ENCODE data around the gene ITPK1. TPM values are rescaled to one million over a fixed set of nuclear protein-coding genes. Genes with fewer than 3 reads are reported as not detected.

The ITPK1 gene
- total RNA-seq, 1 donor from 2014 or later = 52.5 TPM

- DNase-seq (ENCODE audit: low read depth) = no peak
Measured at GRCh38 chr14:93061380-93062012, 54.2 kb downstream of the ITPK1 start.

GRCh38 chr14:93060841-93061240, 54.9 kb downstream of the ITPK1 start:
- DNase-seq (ENCODE audit: low read depth) = no peak

DNA sequence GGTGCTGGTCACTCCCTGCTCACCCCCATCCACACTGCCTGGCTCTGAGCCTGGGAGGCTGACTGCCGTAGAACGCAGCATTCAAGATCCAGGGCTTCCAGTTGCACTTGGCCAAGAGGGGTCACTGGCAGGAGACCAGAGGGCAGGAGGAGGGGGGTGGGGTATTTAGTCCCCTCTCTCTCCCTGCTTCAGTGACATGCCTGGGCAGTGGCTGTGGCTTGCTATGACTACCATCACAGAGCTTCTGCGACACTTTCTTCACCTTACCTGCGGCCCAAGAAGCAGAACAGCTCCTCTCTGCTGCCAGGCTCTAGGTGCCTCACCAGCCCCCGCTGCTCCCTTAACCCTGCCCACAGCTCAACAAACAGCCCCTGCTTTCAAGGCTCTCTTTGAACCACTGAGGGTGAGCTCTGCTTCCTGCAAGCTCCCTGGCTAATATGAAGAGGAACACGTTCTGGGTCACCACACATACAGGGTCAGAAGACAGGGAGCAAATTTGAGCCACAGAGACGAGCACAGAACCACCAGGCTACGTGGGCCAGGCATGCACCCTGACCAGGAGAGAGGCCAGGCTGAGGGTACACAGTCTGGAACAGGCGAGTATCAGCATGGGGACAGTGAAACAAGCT, 55.7 kb downstream of the ITPK1 start:
- DNase-seq (ENCODE audit: low read depth) = no peak

DNA sequence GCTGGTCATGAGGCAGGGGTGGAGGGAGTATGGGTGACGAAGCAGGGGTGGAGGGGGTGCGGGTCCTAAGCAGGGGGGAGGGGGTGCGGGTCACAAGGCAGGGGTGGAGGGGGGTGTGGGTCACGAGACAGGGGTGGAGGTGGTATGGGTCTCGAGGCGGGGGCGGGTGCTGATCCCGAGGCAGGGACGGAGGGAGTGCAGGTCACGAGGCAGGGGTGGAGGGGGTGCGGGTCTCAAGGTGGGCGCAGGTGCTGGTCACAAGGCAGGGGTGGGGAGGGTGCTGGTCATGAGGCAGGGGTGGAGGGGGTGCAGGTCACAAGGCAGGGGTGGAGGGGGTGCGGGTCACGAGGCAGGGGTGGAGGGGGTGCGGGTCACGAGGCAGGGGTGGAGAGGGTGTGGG, 56.5 kb downstream of the ITPK1 start:
- DNase-seq (ENCODE audit: low read depth) = no peak

DNA sequence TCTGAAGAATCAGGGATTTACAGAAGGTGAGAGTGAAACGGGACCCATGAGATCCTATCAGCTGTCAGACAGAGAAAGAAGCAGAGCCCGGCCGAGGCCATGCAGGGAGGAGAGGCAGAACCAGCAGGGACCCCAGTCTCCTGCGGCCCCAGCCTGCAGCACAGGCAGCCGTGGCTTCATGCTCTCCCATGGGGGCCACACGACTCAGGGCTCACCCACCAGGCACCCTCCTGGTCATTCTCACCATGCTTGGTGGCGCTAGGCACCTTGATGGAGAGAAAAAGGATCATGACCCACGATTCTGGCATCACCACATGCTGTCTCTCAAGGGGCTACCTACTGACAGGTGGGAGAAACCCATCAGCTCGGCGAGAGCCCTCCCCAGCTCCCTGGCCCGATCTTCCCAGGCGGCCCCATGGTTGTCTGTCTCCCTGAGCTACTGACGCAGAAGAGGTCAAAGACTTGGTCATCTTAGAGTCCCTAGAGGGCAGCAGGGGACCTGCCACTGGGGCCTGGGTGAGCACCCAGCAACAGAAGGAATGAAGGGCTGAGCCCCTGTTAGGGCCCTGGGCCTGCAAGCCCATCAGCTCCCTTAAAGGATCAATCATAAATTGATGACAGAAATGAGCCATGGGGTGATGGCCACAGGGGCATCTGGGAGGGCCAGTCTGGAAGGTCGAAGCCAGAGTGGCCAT, 58.0 kb downstream of the ITPK1 start:
- DNase-seq (ENCODE audit: low read depth) = no peak

GRCh38 chr14:93056840-93057585, 58.7 kb downstream of the ITPK1 start:
- no peak for DNase-seq (ENCODE audit: low read depth)

DNA sequence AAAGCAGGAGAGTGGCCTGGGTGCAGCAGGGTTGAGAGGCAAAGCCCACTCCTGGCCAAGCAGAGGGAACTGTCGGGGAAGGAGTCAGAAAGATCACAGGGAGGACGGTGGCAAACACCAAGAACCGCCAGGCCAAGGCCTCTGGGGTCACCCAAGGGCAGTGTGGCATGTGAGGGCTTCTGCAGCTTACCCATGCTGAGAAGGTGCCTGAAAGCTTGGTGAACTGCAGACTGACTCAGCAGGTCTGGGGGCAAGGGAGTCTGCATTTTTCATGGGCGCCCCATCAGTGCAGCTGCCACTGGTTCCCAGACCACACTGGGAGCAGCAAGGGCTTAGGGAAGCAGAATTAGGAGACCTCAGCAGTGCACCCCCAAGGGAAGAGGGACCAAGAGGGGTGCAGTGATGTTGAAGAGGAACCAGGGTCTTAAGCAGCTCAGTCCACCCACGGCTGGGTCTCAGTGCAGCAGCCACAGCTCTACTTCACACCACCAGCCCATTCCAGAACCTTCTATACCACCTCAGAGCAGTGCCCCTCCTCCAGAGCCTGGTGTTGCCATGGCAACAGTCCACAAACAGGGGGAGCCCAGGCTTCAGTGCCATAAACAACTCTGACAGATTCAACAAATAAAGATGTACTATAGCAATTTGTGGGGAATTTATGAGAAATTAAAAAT, 59.4 kb downstream of the ITPK1 start:
- DNase-seq (ENCODE audit: low read depth) = no peak

- DNase-seq (ENCODE audit: low read depth) = no peak
Measured at GRCh38 chr14:93055651-93056115, 60.0 kb downstream of the ITPK1 start.

DNA sequence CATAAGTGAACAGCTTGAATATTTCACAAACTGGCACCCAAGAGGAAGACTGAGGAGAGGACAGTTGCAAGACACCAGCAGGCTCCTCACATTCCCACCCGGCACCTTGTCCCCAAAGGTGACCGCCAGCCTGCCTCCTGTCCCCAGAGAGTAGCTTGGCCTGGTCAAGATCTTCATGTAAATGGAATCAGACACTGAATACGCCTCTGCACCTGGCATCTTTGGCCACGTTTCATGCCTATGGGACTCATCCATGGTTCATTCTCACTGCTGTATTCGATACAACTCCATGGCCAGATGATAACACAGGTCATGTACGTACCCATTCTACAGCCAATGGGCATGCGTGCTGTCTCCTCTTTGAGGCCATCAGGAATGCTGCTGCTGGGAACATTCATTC, 60.8 kb downstream of the ITPK1 start:
- DNase-seq (ENCODE audit: low read depth) = no peak

DNA sequence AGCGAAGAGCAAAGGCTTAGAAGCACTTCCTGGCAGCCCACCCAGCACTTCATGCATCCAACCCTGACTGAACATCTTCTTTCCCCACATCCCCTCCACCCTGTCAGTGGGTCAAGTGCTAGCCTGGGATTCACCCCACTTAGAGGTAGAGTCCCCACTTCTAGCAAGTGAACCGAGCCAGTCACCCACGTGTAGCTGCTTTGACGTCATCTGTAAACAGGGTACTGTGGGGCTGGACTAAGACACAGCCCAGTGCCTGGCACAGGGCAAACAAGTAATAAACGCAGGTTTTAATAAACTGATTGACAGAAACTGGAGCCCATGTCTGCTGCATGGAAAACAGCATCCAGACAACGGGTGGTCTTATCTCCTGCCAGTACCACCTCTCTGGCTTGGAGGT, 61.7 kb downstream of the ITPK1 start:
- no peak for DNase-seq (ENCODE audit: low read depth)

DNA sequence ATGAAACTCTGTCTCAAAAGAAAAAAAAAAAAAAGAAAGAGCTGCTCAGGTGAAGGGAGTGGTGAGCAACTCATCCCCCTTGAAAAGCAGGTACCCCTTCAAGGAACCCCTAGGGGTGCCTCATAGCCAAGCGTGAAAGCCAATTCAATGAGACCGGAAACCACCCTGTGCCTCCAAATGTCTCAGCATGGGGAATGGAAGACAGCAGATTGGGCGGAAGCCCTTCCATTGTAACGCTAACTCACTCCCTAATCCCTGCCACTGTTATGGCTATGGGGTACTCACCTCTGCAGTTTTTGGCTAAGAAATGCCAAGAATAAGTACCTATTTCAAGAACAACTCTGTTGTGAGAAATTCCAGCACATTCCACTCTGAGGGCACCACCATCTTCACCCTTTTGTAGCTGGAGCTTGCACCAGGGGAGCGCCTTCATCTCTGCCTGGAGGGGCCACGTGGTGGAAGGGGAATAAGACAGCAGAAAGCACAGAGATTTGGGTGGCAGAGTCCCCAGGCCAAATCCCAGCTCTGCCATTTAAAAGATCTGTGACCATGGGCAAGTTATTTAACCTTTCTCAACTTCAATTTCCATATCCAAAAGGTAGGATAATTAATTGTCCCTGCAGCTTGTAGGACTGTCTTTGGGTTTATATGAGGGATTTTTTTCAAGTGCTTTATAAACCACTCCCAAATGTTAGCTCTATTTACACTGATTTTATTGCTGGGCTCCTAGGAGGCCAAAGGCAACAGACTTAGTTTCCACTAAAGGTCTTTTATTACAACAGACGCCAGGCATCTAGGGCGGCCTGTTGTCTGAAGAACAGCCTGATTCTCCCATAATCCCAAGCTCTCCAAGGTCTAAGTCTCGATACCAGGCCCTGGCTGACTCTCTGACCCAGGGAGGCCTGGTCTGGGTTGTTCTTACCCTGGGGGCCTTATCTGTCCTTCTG, 63.9 kb downstream of the ITPK1 start:
- DNase-seq (ENCODE audit: low read depth) = no peak

DNA sequence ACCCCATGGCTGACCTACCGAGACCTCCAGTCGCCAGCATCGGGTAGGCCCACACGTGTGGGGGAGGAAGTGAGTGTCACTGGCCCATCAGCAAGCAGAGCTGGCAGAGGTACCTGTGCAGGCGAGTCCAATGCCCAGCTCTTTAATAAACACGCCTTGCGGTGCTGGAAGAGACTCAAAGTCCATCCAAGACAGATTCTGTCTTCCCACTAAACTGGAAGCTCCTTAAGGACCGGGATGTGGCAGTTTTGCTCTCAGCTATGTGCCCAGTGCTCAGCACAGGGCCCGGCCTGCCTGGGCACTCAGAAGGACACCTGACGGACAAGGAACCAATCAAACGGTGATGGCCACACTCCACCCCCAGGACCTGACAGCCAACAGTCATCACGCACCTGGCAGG, 65.0 kb downstream of the ITPK1 start:
- no peak for DNase-seq (ENCODE audit: low read depth)

DNA sequence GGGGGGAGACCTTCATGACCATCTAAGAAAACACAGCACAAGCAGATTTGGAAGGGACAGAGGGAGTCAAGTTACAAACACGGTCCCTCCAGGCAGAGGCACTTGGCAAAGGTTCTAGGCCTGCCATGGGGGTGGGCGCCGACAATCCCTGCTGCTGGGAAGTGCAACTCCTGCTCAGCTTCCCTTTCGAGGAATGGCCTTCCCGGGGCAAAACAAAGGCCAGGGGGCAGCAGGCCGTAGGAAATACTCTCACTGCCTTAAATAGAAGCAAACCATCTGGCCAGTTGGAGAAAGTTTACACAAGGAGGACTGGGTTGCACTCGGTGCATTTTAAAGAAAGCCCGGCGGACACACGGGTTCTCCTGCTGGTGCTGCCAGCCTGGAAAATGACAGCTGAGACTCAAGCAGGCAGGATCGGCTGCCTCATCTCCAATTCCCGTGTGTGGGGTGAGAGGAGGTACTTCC, 65.8 kb downstream of the ITPK1 start:
- DNase-seq (ENCODE audit: low read depth) = peak; percentile 47

- peak; percentile 52 for DNase-seq (ENCODE audit: low read depth)
Measured at GRCh38 chr14:93049315-93049714, 66.4 kb downstream of the ITPK1 start.

GRCh38 chr14:93048843-93049242, 66.9 kb downstream of the ITPK1 start:
- DNase-seq (ENCODE audit: low read depth) = no peak

DNA sequence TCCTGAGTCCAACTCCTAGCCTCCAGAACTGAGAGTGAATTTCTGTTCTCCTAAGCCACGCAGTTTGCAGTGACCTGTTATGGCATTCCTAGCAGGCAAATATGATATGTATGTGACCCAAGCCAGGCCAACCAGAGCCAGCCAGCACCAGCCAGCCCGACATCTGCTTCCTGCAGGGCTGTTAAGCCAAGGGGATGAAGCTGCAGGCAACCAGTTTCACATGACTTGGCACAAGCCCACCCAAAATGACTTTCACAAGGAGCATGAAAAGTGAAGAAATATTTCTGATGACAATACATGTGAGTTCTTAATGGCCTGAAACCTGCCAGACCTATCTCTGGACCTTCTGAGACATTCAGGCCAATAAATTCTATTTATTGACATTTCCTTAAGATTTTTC, 68.1 kb downstream of the ITPK1 start:
- no peak for DNase-seq (ENCODE audit: low read depth)

DNA sequence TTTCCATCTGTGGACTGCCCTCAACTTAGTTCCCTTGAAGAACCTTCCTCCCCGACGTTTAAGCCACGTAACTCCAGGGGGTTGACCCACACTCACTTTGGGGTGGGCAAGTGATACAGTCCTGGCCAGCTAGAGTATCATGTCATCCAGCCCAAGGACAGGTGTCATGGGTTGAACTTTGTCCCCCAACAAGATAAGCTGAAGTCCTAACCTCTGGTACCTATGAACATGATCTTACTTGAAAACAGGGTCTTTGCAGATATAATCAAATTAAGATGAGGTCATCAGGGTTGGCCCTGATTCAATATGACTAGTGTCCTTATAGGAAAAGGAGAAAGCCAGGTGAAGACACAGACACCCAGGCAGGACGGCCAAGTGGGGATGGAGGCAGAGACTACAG, 68.6 kb downstream of the ITPK1 start:
- DNase-seq (ENCODE audit: low read depth) = no peak

- DNase-seq (ENCODE audit: low read depth) = no peak
Measured at GRCh38 chr14:93046705-93047050, 69.0 kb downstream of the ITPK1 start.

GRCh38 chr14:93045965-93046704, 69.6 kb downstream of the ITPK1 start:
- DNase-seq (ENCODE audit: low read depth) = peak; percentile 88

DNA sequence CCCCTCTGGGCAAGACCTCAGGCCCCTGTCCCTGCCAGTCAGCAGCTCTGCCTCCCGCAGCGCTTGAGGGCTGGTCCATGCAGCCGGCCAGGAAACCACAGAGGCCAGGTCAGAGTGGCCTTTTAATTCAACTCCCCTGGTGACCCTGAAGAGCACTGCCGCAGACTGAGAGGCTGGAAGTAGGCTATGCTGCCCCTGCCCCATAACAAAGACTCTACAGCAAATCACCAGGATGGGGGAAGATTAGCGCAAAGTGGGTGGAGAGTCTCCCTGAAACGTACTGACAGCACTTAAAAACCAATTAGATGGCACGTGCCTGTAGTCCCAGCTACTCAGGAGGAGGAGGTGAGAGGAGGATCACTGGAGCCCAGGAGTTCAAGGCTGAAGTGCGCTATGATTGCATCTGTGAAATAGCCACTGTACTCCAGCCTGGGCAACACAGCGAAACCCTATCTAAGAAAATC, 70.5 kb downstream of the ITPK1 start:
- DNase-seq (ENCODE audit: low read depth) = peak; percentile 49
